ENCODE data around the gene SEMA3F.

GRCh38 chr3:50123394-50124051, 31.6 kb upstream of the SEMA3F start:
- TF ChIP-seq, protein P1, sequence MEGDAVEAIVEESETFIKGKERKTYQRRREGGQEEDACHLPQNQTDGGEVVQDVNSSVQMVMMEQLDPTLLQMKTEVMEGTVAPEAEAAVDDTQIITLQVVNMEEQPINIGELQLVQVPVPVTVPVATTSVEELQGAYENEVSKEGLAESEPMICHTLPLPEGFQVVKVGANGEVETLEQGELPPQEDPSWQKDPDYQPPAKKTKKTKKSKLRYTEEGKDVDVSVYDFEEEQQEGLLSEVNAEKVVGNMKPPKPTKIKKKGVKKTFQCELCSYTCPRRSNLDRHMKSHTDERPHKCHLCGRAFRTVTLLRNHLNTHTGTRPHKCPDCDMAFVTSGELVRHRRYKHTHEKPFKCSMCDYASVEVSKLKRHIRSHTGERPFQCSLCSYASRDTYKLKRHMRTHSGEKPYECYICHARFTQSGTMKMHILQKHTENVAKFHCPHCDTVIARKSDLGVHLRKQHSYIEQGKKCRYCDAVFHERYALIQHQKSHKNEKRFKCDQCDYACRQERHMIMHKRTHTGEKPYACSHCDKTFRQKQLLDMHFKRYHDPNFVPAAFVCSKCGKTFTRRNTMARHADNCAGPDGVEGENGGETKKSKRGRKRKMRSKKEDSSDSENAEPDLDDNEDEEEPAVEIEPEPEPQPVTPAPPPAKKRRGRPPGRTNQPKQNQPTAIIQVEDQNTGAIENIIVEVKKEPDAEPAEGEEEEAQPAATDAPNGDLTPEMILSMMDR (IDR thresholded peaks at IDR 0.05): no peak
- no peak for TF ChIP-seq POLR2A (IDR thresholded peaks at IDR 0.05)
